Psoas muscle (tissue), 8 donors: ENCODE data around the gene BAHCC1. TPM values are rescaled to one million over a fixed set of nuclear protein-coding genes. Genes with fewer than 3 reads are reported as not detected.

ENCODE experiments used
- ATAC-seq, 4 donors: fragments of 200-7000 bp; cut with Tn5 transposase; one replicate each; pipeline ENCODE4 v1.9.1; 2020; ENCODE audit warnings: moderate library complexity in 3 of 4, mild to moderate bottlenecking in 2 of 4
- DNase-seq, 2 donors: peaks; one replicate each; pipeline ENCODE4 v3.0.0-alpha.2; 2020
- H3K27ac ChIP-seq: fragments of 200-600 bp; one replicate; pipeline ENCODE4 v1.8.0; 2022
- H3K27me3 ChIP-seq, 3 donors: fragments of 200-600 bp in 1 of 3; one replicate each; pipeline versions ENCODE4 v1.6.1 to v1.8.0; 2013 to 2022; ENCODE audit warnings: low read length in 2 of 3, mild to moderate bottlenecking in 2 of 3, moderate library complexity in 1 of 3; ENCODE audit not compliant: insufficient read depth in 3 of 3
- H3K36me3 ChIP-seq, 2 donors: fragments of 200-600 bp in 1 of 2; one replicate each; pipeline versions ENCODE4 v1.6.1 to v1.8.0; 2013 to 2022; ENCODE audit warnings: low read depth in 1 of 2, mild to moderate bottlenecking in 1 of 2, moderate library complexity in 1 of 2; ENCODE audit not compliant: insufficient read depth in 1 of 2
- H3K4me1 ChIP-seq: fragments of 200-600 bp; one replicate; pipeline ENCODE4 v1.8.0; 2022
- H3K4me3 ChIP-seq: fragments of 200-600 bp; one replicate; pipeline ENCODE4 v1.8.0; 2022; ENCODE audit warnings: mild to moderate bottlenecking
- H3K9me3 ChIP-seq: fragments of 200-600 bp; one replicate; pipeline ENCODE4 v1.8.0; 2022
- CTCF ChIP-seq: fragments of 200-600 bp; IDR thresholded peaks from one replicate; pipeline ENCODE4 v1.8.0; 2022; ENCODE audit warnings: antibody characterized with exemption
- WGBS, 3 donors: extraction: QIAGEN DNeasy Blood & Tissue Kit; methylation state at CpG; one replicate each; pipeline versions ENCODE4 v1.1.6 to v1.1.7; 2013; 5-methylcytosine and 5-hydroxymethylcytosine counted together
- intact Hi-C, 2 donors: fragments of 100-400 bp; cut with DNase I; formaldehyde crosslinking; loops; one replicate each; pipeline versions ENCODE4 v1.11.0 to v1.14.2; 2022
- polyA plus RNA-seq, 3 donors: library from polyadenylated mRNA; stranded (reverse); fragments of 200-250 nt; gene quantifications; one replicate each; pipeline ENCODE4 v1.2.3, GENCODE V29; 2013
- total RNA-seq, 4 donors: library from RNA; stranded (reverse); fragmentation: NEBNext Ultra II Directional in 2 of 4; extraction: Animal tissue kit (Norgen Biotek cat#: 25700) in 2 of 4; gene quantifications; one replicate each; pipeline versions ENCODE4 v1.2.1 to v1.2.4, GENCODE V29; 2021 to 2023
- donor health status: healthy with polysubstance abuse.
- donor health status: DM: no; HTN: no; CAD: no; lungs with moderate emphysema.
- donor health status: Bipolar disorder and iron deficiency.
- donor health status: healthy.
- donor health status: DM: yes; HTN: yes; CAD: no.
- donor health status: DM: no; HTN: no; CAD: no.
- donor health status: DM: no; HTN: no; CAD: no.
- donor health status: DM: yes; HTN: yes; CAD: no.

BAHCC1 gene
- total and polyA plus RNA-seq, 7 donors: 2.8 to 10.7 (median 6.6) TPM

GRCh38 chr17:81457401-81457800 lies 62.1 kb downstream of the BAHCC1 start:
- no peak for TF ChIP-seq CTCF
- DNase-seq (no peak), ATAC-seq (no peak)
- H3K27me3 ChIP-seq: no peaks in the 10 kb centered on the region
- H3K4me1 ChIP-seq: no peaks in the 10 kb centered on the region
- H3K9me3 ChIP-seq: no peaks in the 10 kb centered on the region
- intact Hi-C loops: no loop called here
- H3K4me3 ChIP-seq: no peak overlapping the region
- peaks cover 0 to 15% of the 10 kb centered on the region in 2 donors for H3K36me3 ChIP-seq
- WGBS, 3 donors: 91 to 100% (median 92%) methylated on average over 3 of the region's 3 CpGs
- no peak overlapping the region for H3K27ac ChIP-seq

- ATAC-seq (no peak), DNase-seq (no peak)
- no peaks in the 10 kb centered on the region for H3K27me3 ChIP-seq
- no peak for TF ChIP-seq CTCF
- 91 to 92% (median 92%) methylated on average over 13 to 25 of the region's 25 CpGs for WGBS, 3 donors
- H3K9me3 ChIP-seq: no peaks in the 10 kb centered on the region
- no peaks in the 10 kb centered on the region for H3K4me1 ChIP-seq
- intact Hi-C loops: no loop called here
- peaks cover 0 to 22% of the 10 kb centered on the region in 2 donors for H3K36me3 ChIP-seq
- no peak overlapping the region for H3K4me3 ChIP-seq
- no peak overlapping the region for H3K27ac ChIP-seq
These were observed 62.8 kb downstream of the BAHCC1 start for GRCh38 chr17:81457917-81458555.

- TF ChIP-seq CTCF: no peak
- ATAC-seq (no peak), DNase-seq (no peak)
- no peak overlapping the region for H3K27ac ChIP-seq
- peaks cover 0 to 26% of the 10 kb centered on the region in 2 donors for H3K36me3 ChIP-seq
- H3K4me1 ChIP-seq: no peaks in the 10 kb centered on the region
- H3K27me3 ChIP-seq: no peaks in the 10 kb centered on the region
- no peak overlapping the region for H3K4me3 ChIP-seq
- intact Hi-C loops: no loop called here
- WGBS, 3 donors: 77 to 88% (median 84%) methylated on average over 20 to 22 of the region's 22 CpGs
- no peaks in the 10 kb centered on the region for H3K9me3 ChIP-seq
These were observed 63.4 kb downstream of the BAHCC1 start for GRCh38 chr17:81458628-81459027.

- no peaks in the 10 kb centered on the region for H3K9me3 ChIP-seq
- TF ChIP-seq CTCF: no peak
- H3K27me3 ChIP-seq: no peaks in the 10 kb centered on the region
- no peak overlapping the region for H3K4me3 ChIP-seq
- DNase-seq (no peak), ATAC-seq (peak in 2 of 4 donors; percentile 32 to 46)
- no peak overlapping the region for H3K27ac ChIP-seq
- H3K4me1 ChIP-seq: no peaks in the 10 kb centered on the region
- 75 to 84% (median 82%) methylated on average over 20 to 27 of the region's 27 CpGs for WGBS, 3 donors
- peaks cover 0 to 31% of the 10 kb centered on the region in 2 donors for H3K36me3 ChIP-seq
- intact Hi-C loops: no loop called here
These were observed 64.0 kb downstream of the BAHCC1 start for GRCh38 chr17:81459224-81459623.

- H3K4me3 ChIP-seq: no peak overlapping the region
- no peak for ATAC-seq
- WGBS, 3 donors: 87 to 91% (median 91%) methylated on average over 16 of the region's 16 CpGs
- H3K4me1 ChIP-seq: no peaks in the 10 kb centered on the region
- TF ChIP-seq CTCF: no peak
- no peak overlapping the region for H3K27ac ChIP-seq
- H3K36me3 ChIP-seq: peaks cover 0 to 31% of the 10 kb centered on the region in 2 donors
- H3K27me3 ChIP-seq: no peaks in the 10 kb centered on the region
- DNase-seq: no peak
- no peaks in the 10 kb centered on the region for H3K9me3 ChIP-seq
- intact Hi-C loops: no loop called here
These were observed 64.6 kb downstream of the BAHCC1 start for GRCh38 chr17:81459864-81460263.
